Left ventricle myocardium superior (tissue), 1 donor: Measurements from ENCODE around the gene GALNT2. TPM values are rescaled to one million over a fixed set of nuclear protein-coding genes. Genes with fewer than 3 reads are reported as not detected.

Experiments used
- ATAC-seq: fragments of 200-7000 bp; cut with Tn5 transposase; one replicate; pipeline ENCODE4 v1.9.1; 2020; ENCODE audit warnings: mild to moderate bottlenecking, moderate library complexity
- DNase-seq: peaks from one replicate; pipeline ENCODE4 v3.0.0-alpha.2; 2020
- intact Hi-C: fragments of 100-400 bp; cut with micrococcal nuclease; formaldehyde crosslinking; loops from one replicate; pipeline ENCODE4 v1.11.0; 2022
- total RNA-seq: library from RNA; stranded (reverse); fragmentation: NEBNext Ultra II Directional; extraction: Animal tissue kit (Norgen Biotek cat#: 25700); gene quantifications from one replicate; pipeline ENCODE4 v1.2.1, GENCODE V29; 2021
- donor health status: DM: no; HTN: yes; CAD: no; lungs with severe emphysema.

The GALNT2 gene
- total RNA-seq, 1 donor from 2014 or later: 22.0 TPM

GRCh38 chr1:230048922-230049321, 18.1 kb upstream of the GALNT2 start:
- intact Hi-C loops: no loop called here
- DNase-seq (no peak), ATAC-seq (no peak)

DNA sequence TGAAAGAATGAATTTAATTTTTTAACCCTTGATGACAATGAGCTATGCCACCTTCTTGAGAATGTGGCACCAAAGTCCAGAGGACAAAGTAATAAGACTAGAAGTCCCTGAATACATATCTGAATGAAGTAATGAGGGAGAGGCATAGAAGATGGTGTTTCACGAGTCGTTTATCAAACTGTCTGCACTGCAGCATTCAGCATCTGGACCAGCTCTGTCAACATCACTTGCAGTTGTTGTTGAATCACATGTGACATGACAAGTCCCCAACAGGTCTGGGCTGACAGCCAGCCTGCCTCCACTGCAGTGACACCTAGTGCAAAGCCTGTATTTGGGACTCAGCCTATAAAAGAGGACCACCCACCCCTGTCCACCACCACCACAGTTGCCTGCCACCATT, 17.3 kb upstream of the GALNT2 start:
- intact Hi-C loops: no loop called here
- DNase-seq (peak; percentile 47), ATAC-seq (peak; percentile 49)

GRCh38 chr1:230050973-230051735, 15.9 kb upstream of the GALNT2 start:
- no peak for ATAC-seq
- intact Hi-C loops: no loop called here
- no peak for DNase-seq

GRCh38 chr1:230052018-230052417, 15.0 kb upstream of the GALNT2 start:
- intact Hi-C loops: no loop called here
- DNase-seq: no peak
- no peak for ATAC-seq

DNA sequence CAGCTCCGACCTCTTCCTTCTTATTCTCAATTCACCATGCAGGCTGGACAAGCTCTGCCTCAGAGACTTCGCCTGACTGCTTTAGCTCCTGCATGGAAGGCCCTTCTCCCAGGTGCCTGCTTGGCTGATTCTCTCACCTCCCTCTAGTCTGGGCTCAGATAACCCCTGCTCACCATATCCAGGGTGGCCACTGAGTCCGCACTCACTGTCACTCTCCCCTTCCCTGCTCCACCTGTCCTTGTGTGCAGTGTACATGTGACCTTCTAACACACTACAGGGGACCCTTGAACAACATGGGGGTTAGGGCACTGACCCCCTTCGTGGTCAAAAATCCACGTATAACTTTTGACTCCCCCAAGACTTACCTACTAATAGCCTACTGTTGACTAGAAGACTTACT, 14.4 kb upstream of the GALNT2 start:
- ATAC-seq: no peak
- DNase-seq: no peak
- intact Hi-C loops: no loop called here

- no peak for DNase-seq
- peak; percentile 76 for ATAC-seq
- intact Hi-C loops: no loop called here
Measured at GRCh38 chr1:230054092-230054749, 12.8 kb upstream of the GALNT2 start.

DNA sequence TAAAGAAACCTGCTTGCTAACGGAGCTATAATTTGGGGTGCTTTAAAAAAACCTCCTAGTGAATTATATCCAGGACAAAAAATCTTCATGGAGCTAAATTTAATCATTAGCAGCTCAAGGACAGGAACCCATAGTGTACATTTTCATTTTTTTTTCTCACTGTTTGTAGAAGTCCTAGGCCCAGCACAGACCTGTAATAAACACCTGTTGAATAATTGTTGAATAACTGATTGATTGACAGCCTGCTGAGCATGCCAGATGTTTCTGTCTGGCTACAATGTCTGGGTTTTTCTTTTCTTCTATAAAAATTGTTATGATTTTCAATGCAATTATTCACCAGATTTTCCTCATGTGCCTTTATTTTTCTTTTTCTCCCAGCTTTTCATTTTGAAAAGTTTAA, 10.9 kb upstream of the GALNT2 start:
- DNase-seq: no peak
- no peak for ATAC-seq
- intact Hi-C loops: no loop called here

DNA sequence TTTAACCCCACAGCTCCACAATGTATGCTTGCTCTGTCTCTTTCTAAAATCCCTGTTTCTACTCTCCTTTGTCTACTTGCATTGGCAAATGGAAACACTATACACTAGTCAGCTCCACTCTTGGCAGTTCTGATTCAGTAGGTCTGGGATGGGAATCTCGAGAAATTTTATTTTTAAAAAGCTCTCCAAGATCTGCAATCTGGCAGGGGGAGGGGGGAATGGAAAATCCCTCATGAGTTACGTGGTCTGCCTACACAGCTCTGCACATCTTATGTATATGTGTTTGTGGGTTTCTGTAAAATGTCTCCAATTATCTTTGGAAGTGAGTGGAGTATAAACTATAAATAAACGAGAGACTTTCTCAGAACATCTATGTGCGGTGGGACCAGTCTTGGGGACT, 9.9 kb upstream of the GALNT2 start:
- intact Hi-C loops: no loop called here
- ATAC-seq (no peak), DNase-seq (no peak)

- no peak for ATAC-seq
- intact Hi-C loops: no loop called here
- no peak for DNase-seq
Measured at GRCh38 chr1:230057681-230058565, 9.1 kb upstream of the GALNT2 start.

- no peak for DNase-seq
- ATAC-seq: no peak
- intact Hi-C loops: no loop called here
Measured at GRCh38 chr1:230058626-230059025, 8.4 kb upstream of the GALNT2 start.

DNA sequence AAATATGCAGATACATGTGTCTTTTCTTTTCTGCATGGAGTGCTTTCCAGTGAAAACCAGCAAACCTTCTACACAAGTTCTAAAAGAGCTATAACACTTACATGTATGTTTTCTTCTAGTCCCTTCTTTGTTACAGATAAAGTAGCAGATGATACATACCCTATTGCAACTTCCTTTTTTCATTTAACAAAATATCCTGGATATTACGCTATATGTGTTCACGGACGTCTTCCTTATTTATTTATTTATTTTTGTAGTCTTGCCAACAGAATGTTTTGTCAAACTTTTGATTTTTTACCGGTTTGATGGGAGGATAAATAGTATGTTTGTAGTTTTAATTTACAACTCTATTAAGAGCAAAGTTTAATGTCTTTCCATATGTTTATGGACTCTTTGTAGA, 5.2 kb upstream of the GALNT2 start:
- ATAC-seq (no peak), DNase-seq (no peak)
- intact Hi-C loops: no loop called here

DNA sequence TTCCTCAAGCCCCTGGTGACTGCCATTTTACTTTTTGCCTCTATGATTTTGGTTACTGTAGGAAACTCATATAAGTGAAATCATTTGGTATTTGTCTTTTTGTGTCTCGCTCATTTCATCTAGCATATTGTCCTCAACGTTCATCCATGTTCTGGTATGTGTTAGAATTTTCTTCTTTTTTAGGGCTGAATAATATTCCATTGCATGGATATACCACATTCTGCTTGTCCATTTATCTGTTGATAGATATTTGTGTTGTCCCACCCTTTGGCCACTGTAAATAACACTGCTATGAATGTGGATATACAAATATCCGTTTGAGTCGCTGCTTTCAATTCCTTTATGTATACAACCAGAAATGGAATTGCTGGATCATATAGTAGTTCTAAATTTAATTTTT, 4.5 kb upstream of the GALNT2 start:
- ATAC-seq (no peak), DNase-seq (no peak)
- intact Hi-C loops: no loop called here

- no peak for ATAC-seq
- intact Hi-C loops: no loop called here
- no peak for DNase-seq
Measured at GRCh38 chr1:230064283-230064682, 2.8 kb upstream of the GALNT2 start.

DNA sequence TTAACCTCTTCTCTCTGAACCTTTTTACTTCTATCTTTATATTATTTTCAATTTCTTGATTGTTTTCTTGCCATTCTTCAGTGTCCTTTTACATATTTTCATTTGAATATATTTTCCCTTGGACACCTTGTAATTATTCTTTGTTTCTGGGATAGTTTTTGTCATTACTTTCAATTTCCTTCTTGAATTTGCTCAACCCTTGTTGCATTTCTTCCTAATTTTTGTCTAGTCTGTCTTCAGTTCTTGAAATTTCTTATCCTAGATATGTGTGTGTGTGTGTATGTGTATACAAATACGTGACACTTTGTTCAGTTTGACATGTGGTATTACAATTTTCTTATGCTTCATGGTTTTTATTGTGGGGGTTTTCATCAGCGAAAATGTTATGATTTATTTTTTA, 1.9 kb upstream of the GALNT2 start:
- ATAC-seq (no peak), DNase-seq (no peak)
- intact Hi-C loops: no loop called here

DNA sequence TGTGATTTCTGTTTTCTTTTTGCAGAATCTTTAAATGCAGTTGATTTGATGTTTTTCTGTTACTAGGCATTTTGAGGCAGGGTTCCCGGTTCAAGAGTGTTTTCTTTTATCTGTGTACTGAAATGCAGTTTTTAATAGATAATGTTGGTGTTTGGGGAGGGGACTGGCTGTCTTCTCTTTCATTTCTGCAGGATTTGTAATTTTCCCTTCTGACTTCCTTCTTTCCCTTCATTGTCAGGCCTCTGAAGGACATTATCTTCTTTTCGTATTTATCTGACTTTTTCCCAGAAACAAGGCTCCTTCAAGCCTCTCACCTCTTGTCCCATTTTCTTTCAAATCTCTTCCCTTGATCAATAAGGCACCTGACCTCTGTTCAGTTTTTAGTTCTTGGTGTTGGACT, 1.5 kb upstream of the GALNT2 start:
- ATAC-seq (no peak), DNase-seq (no peak)
- intact Hi-C loops: no loop called here

DNA sequence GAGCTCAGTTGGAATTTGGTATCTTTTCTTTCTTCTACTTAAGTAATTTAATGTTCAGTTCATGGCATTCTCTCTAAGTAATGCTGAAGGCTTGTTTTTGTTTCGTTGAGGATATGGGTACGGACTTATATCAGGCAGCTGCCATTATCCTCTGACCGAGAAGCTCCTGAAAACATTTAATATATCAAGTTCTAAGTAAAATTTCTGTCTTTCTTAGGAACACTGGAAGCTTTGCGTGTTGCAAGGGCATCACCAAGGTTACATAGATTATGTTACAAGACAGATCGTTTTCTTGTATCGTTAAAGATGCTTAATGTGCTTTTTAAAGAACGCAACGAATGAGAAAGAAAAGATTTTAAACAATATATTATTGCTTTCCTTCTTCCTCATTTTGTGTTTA, 1.0 kb upstream of the GALNT2 start:
- no peak for DNase-seq
- intact Hi-C loops: no loop called here
- ATAC-seq: no peak

GRCh38 chr1:230067419-230067870, 407 bp downstream of the GALNT2 start:
- peak; percentile 49 for ATAC-seq
- DNase-seq: no peak
- intact Hi-C loops: no loop called here

DNA sequence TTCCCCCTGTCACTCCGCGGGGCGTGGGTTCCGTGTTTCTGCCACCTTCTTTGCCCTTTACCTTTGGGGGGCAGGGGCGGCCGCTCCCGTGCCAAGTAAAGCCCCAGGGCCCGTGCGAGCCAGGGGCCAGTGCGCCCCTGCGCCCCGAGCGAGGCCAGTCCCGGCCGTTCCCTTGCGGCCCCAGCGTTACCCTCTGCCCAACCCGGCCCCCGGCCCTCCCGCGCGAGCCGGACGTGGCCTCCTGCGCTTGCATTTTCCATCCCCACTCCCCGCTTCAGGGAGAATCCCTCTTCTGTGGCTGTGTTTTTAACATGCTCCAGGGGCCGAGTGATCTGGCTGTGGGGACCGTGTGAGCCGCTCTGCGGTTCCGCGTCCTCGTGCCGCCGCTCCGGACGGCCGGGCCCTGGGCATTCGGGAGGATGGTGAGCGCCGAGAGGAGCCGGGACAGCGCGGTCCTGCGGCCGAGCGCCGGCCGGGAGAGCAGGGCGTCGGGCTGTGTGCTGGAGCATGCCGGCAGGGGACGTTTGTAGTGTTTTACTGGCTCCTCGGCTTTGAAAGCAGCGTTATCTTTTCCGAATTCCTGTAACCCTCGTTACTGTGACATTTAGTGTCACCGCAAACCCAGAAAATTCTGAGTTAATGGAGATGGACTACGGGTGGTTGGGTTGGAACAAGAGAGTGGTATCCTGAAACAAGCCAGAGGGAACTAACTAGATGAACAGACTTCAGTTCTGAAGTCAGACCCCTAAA, 1.0 kb downstream of the GALNT2 start:
- peak; percentile 57 for DNase-seq
- ATAC-seq: peak; percentile 61

GRCh38 chr1:230068621-230068873, 1.5 kb downstream of the GALNT2 start:
- intact Hi-C loops: no loop called here

More for the DNA sequence above, 1.0 kb downstream of the GALNT2 start:
- intact Hi-C loops: no loop called here

More at GRCh38 chr1:230068621-230068873, 1.5 kb downstream of the GALNT2 start:
- ATAC-seq (no peak), DNase-seq (no peak)
